Stimulated activated CD8-positive, alpha-beta memory T cell treated with anti-CD3 and anti-CD28 coated beads, Interleukin-12 subunit alpha, Interleukin-12 subunit beta, amount 100 ng/mL, for 24 hours (primary cell): ENCODE data around the gene GNG14.
"Not testable (repeated sequence)": the region's sequence is repeated elsewhere in the genome, so short reads cannot be mapped to it uniquely, and the experiment has no call there.

Source experiments
- DNase-seq: peaks from one replicate; pipeline ENCODE4 v3.0.0-alpha.2; 2020; ENCODE audit errors: extremely low read depth

GNG14 gene

DNA sequence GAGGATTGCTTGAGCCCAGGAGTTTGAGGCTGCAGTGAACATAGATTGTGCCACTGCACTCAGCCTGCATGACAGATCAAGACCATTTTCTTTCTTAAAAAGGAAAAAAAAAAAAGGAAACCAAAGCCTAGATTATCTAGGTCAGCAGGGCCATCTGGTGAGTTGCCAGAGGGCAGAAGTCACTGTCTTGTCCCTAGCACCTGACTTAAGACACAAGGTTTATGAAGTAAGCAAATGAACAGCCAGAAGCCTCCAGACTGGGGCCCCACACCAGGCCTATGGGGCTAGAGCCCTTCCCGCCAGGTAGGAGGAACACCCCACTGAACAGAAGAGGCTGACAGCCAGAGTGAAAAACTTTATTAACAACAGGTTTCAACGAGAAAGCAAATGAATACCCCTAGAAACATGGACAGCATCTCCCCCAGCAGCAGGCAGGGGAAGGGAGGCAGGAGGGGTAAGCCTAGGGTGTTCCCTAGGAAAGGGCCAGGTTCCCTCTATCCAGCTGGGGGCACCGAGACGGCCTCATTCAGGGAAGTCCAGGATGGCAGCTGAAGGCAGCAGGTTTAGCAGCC lies 20.0 kb upstream of the GNG14 start:
- DNase-seq, result no peak

DNA sequence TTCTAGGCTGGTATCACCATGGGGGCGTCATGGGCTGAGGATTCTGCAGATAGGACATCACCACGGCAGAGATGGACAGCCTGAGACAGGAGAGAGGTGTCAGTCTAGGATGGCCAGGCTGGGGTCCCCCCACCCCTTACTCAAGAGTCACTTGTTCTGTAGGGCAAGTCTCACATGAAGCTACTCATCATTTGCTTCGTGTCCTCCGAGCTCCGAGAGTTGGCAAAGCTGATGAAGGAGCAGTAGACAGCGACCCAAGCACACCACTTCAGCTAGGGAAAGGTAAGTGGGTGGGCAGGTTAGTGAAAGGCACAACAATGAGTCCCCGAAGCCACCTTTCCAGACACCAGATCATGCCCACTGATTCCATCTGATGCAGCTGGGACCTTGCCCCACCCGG lies 19.5 kb upstream of the GNG14 start:
- no peak for DNase-seq

DNA sequence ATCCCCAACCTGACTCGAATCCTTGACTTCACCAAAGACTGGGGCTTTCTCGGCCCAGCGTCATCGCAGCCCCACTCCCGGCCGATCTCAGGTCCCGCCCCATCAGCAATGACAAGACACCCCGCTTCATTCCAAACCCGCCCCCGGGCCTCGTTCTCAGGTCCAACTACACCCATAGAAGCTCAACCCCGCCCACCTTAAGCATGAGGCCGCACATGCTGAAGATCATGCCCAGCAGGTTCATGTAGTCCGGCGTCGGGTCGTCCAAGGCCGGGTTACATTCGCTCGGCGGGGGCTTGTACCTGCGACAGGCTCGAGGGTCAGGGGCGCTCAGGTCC lies 18.9 kb upstream of the GNG14 start:
- no peak for DNase-seq

DNA sequence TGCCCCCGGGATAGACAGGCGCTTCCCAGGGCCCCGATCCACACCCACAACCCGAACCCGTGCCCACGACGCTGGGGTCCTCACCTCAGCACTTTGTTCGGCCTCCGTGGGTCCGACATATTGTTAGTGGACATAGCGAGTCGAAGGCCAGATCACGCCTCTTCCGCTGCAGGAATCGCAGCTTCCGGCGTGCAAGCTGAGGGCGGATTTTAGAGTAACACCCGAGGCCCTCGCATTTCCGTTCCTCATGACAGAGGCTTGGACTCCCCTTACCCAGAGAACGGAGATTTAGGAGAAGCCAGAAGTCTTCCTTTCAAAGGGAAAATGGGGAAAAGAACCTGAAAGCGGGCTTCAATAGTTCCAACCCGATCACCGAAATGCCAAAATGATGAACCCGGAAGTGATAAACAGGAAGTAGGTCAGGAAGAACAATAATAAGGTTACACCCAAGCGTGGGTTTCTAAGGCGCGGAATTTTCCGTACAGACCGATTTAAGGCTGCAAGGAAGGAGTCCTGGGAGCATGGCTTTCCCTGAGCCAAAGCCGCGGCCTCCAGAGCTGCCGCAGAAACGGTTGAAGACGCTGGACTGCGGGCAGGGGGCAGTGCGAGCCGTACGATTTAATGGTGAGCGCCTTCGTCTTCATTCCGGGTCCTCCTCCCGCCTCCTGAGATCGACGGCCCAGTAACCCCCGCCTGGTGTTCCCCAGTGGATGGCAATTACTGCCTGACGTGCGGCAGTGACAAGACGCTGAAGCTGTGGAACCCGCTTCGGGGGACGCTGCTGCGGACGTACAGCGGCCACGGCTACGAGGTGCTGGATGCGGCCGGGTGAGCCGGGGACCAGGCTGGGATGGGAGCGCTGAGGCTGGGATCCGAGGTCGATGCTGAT lies 18.3 kb upstream of the GNG14 start:
- no peak for DNase-seq

DNA sequence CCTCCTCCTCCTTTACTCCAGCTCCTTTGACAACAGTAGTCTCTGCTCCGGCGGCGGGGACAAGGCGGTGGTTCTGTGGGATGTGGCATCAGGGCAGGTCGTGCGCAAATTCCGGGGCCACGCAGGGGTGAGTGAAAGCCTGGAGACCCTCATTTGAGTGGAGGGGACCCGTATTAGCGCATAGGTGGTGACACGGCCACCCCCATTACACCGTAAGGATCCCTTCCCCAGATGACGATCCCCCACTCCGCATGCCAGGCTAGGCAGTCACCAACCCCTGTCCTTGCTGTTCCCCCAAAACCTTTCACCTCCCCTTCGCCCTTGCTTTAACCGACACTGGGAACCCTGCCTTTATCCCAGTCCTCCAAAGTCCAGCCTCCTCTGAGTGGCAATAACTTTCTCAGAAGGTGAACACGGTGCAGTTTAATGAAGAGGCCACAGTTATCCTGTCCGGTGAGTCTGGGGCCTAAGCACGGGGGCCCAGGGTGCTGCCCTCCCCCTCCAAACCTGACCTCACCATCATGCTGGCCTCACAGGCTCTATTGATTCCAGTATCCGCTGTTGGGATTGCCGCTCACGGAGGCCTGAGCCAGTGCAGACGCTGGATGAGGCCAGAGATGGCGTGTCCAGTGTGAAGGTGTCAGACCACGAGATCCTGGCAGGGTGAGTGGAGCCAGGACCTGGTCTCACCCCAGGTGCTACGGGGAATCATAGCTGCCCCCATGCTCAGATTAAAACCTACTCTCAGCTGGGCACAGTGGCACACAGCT lies 17.5 kb upstream of the GNG14 start:
- no peak for DNase-seq

DNA sequence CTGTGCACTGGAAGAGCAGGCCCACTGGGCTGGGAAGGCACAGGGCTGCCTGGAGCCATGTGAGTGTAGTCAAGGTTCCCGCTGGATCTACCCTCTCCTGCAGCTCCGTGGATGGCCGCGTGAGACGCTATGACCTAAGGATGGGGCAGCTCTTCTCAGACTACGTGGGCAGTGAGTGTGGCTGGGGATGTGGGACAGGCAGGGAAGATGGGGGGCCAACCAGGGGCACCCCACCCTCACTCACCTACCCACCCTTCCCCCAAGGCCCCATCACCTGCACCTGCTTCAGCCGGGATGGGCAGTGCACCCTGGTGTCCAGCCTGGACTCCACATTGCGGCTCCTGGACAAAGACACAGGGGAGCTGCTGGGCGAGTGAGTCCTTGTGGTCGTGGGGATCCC lies 15.1 kb upstream of the GNG14 start:
- DNase-seq, result no peak

DNA sequence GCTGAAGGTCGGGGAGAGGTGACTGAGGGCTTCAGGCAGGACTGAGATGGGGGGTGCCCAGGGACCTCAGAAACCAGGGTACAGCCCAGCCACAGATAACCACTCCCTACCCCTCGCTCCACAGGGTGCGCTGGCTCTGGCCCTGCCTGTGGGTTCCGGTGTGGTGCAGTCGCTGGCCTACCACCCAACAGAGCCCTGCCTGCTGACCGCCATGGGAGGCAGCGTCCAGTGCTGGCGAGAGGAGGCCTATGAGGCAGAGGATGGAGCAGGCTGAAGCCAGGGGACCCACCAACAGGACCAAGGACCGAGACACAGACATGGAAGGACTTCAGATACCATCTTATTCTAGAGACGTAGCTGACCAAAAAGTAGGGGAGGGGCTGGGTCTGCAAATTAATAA lies 12.4 kb upstream of the GNG14 start:
- no peak for DNase-seq

DNA sequence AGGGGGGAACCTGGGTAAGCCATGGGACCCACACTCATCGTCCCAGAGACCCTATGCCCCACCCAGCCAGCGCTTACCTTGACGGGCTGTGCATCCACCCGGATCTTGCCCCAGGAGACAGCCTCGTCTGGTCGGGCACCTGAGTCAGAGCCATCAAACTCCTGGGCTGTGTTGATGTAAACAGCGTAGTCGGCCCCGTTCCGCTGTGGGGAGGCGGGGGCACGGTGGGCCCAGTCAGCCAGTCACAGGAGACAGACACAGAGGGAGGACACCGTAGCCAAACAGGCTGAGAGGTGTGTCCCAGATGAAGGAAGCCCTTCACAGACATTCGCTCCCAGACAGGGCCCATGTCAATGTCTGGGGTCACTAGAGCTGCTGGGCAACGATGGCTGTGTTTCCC lies 11.9 kb upstream of the GNG14 start:
- no peak for DNase-seq

DNA sequence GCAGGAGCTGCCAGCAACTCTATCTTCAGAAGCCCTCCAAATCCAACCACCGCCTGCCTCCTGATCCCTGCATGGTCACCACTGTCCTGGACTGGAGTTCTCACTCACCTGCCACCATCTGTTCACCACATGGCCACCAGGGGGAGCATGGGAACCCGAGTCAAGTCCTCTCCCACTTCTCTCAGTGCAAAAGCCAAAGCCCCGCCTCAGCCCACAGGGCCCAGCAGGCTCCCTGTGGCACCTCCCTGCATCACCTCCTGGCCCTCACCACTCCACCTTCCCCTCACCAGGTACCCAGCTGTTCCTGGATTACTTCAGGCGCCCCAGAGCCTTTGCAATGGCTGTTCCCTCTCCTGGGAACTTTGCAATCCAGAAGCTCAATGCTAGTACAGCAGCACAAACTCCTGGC lies 11.4 kb upstream of the GNG14 start:
- peak; percentile 70 for DNase-seq

DNA sequence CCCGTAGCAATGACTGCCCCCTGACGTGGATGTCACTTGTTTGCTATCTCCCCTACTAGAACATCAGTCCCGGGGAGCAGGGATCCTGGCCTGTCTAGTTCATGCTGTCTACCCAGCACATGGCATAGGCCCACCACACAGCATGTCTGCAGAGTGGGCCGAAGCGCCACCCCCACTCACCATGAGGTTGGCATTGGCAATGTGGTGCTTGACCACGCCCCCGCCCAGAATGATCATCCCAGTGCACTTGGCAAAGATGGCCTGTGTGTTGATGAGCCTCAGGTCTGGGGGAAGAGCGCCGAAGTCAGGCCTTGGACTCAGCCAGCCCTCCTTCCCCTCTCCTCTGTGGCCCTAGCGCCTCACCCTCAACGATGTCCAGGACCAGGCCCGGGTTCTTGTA lies 10.9 kb upstream of the GNG14 start:
- no peak for DNase-seq

DNA sequence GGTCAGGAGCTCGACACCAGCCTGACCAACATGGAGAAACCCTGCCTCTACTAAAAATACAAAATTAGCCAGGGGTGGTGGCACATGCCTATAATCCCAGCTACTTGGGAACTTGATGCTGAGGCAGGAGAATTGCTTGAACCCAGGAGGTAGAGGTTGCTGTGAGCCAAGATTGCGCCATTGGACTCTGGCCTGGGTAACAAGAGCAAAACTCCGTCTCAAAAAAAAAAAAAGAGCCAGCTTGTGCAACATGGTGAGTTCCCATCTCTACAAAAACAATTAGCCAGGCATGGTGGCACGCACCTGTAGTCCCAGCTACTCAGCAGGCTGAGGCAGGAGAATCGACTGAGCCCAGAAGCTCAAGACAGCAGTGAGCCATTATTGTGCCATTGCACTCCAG lies 9.8 kb upstream of the GNG14 start:
- DNase-seq, result not testable (repeated sequence)

DNA sequence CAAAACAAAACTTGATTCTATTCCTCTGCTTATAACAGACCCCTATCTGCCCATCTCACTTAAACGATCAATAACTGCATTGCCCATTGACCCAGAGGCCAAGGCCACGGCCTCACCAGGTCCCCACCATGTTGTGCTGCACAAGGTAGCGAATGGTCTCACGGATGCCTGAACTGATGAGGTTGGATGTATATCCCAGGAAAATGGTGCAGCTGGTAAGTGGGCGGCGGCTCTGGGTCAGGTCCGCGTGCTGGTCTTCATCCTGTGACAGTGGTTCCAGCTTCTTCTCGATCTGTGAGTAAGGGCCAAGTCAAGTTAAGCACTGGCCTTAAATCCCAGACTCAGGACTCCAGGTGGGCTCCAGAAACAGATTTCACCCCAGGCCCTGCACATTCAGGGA lies 7.8 kb upstream of the GNG14 start:
- DNase-seq, result no peak

DNA sequence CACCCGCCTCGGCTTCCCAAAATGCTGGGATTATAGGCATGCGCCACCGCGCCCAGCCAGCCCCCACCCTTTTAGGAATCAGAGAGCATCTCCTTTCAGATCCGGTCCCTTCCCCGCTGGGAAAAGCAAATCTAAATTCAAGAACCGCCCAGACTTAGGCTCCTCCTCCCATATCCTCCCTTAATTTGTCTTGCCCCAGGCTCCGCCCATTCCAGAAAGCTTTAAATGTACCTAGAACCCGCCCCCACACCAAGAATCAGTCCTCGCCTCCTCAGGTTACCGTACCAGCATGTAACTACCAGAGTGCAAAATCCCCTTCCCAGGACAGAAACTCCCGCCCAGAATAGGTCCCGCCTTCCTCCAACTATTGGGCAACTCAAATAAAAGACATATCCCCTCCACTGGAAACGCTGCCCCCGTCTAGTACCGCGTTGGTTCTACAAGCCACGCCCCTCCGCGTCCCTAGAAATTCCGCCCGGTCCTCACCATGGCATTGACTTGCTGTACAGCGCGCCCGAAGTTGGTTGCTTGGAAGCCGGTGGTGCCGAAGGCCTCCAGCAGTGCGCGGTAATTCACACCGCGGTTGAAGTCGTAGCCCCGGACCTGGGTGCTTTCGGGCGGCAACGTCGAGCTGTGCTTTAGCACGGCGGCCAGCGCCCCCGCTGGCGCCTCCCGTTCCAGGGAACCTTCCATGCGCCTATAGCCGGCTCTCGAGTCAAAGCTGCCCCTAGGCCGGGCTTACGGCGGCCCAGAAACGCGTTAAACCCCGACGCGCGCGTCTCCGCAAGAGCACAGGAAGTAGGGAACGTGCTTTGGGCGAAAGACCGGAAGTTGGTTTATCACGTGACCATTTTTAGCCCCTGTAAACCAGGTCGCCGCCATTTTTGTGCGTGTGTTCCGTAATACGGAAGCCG lies 6.5 kb upstream of the GNG14 start, which contains the start of gene DHPS:
Gene DHPS, minus strand, starts transcription at position 807 of the 914 bp plus-strand sequence. Its CDS starts 114 bp downstream, at position 693.
- peak; percentile 74 for DNase-seq

DNA sequence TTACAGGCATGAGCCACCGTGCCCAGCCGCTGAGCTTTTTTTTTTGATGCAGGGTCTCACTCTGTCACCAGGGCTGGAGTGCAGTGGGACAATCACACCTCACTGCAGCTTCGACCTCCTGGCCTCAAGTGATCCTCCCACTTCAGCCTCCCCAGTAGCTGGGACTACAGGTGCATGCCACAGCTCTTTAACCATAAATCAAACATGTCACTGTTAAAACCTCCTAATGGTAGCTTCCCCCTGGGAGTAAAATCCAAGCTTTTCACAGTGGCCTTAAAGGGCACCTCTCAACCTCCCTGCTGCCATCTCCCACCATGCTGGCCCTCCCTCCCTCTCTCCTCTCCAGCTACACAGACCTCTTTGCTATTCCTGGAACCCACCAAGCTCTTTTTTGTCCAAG lies 2.0 kb upstream of the GNG14 start:
- no peak for DNase-seq

DNA sequence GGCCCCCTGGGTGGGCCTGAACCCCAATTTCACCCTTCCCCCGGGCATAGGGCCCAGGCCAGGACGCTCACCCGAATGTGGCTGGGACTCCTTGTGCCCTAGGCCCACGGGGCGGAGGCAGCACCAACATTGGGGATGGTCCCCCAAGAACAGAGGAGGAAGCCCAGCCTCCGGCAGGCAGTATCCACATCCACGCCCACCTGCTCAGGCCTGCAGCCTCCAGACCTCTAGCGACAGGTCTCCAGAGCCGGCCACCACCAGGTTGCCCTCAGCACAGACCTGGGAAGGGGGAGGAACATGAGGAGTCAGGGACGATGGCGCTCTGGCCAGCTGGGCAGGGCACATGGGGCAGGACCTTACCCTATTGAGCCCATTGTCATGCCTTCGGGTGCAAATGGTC lies 1.2 kb downstream of the GNG14 start:
- no peak for DNase-seq

DNA sequence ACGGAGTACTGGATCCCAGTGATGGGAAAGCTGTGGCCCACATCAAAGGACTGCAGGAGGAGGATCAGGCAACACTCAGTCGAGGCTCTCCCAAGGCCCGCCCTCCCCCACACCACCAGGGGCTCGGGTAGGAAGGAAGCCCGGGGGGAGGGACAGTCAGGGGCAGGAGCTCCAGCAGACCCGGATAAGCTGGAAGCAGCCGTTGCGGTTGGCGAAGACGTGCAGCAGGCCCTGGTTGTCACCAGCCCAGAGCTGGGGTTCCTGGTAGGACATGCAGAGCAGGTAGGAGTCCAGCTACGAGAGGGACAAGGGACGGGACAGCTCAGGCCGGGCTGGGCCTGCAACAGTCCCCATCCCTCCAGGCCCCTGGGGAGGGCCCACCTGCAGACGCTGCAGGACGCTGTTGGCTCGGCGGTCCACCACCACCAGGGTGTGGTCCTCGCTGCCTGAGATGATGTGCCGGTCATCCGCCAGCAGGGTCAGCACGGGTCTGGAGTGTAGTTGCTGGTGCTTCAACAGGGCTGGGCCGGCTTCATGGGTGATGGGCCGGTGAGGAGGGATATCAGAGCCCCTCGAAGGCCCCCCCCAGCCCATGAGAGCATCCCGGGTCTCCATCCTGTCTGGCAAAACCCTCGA lies 1.9 kb downstream of the GNG14 start:
- DNase-seq, result no peak

DNA sequence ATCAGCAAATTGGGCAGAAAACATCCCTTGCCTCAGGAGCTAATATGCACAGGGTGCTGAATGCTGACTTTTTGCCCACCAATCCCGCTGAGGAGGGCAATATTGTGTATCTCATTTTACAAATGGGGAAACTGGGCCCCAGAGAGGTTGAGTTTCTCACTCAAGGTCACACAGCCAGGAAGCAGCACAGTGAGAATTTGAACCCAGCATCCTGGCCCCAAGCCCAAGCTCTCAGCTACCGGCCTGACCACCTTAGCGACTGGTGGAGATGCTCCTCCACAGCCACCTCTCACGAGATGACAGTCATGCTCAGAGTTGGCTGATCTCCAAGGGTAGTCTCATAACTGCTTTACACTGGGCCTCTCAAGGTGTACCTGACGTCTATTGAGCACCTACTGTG lies 5.2 kb downstream of the GNG14 start:
- DNase-seq, result no peak

DNA sequence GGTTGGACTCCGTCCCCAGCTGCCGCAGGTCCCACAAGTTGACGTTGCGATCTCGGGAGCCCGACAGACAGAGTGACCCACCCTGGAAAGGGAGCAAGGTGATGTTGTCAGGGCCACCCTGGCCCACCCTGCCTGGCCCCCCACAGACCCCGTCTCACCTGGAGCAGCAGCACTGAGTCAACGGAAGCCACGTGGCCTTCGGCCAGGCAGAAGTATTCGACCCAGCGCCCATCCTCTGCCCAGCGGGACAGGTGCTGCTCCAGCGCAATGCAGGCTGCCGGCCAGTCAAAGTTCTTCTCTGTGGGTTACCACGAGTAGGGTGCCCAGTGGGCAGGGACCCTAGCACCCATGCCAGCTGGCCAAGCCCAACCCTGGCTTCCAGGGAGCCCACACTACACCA lies 6.8 kb downstream of the GNG14 start:
- no peak for DNase-seq

DNA sequence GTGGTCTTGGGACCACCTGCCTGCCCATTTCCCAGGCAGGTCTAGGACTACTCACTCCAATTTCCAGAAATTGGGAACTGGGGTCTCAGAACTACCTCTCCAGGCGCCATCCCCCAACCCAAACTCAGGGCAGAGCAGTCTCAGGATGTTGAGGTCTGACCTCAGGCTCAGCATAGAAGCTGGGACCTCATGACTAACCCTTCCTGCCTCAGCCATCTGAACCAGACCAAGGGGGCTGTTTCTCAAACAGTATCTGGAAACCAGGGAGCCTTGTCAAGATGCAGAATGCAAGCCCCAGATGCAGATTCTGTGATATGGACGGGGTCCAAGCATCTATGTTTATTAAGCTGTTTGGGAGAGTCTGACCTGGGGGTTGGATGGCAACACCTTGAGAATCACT lies 7.3 kb downstream of the GNG14 start:
- DNase-seq, result no peak

DNA sequence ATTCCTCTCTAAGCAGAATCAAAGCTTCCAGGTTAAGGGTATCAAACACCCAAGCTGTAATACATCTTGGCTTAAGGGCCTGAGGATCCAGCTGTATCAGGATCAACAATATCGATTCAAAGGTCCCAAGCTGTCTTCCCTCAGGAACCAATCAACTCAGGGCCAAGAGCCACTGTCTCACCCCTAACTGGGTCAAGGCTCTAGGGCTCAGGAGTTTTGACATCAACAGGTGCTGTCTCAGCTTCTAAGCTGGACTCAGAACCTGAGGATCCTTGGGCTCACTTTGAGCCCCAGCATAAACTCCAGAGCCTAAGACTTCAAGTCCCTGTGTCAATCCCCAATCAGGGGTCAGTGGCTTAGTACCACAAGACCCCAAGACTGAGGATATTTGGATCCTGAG lies 7.7 kb downstream of the GNG14 start:
- no peak for DNase-seq

DNA sequence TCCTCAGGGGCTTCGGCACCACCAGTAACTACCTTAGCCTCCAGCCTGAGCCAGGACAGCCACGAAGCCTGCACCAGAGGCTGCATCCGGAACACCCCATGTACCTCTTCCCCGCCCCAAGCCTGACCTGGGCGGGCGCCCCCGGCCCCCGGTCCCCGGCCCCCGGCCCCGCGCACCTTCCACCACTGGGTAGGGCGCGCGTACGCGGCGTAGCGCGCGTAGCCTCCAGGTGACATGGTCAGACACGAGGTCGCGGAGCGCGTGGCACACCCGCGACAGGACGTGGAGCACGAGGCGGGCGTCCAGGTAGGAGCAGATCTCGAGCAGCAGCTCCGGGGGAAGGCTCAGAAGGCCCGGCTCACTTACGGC lies 8.2 kb downstream of the GNG14 start:
- DNase-seq, result no peak
